SK-N-SH treated with all-trans-retinoic acid at 6 μM for 48 hours (cell line): ENCODE data around the gene CDKL5.

Source experiments
- ATAC-seq: fragments of 200-7000 bp; cut with Tn5 transposase; 3 replicates; pipeline ENCODE4 v1.9.1; 2020; ENCODE audit warnings: mild to moderate bottlenecking, moderate library complexity
- ARNTL ChIP-seq: fragments of 450-650 bp; formaldehyde crosslinking; IDR thresholded peaks from 2 replicates; pipeline ENCODE4 v1.5.0; 2020; ENCODE audit warnings: low read depth, mild to moderate bottlenecking, moderate library complexity, borderline replicate concordance
- BACH2 ChIP-seq: fragments of 250-450 bp; sonication (Bioruptor Pico); IDR thresholded peaks from 2 replicates; pipeline ENCODE4 v1.9.0; 2021; ENCODE audit warnings: mild to moderate bottlenecking, borderline replicate concordance
- CREB5 ChIP-seq: fragments of 250-450 bp; sonication (Bioruptor Pico); IDR thresholded peaks from 2 replicates; pipeline ENCODE4 v1.5.1; 2020; ENCODE audit warnings: low read depth, mild to moderate bottlenecking, moderate library complexity
- CSDC2 ChIP-seq: fragments of 250-450 bp; sonication (Bioruptor Pico); IDR thresholded peaks from 2 replicates; pipeline ENCODE4 v1.5.0; 2020; ENCODE audit warnings: mild to moderate bottlenecking, moderate library complexity
- CSRNP3 ChIP-seq: fragments of 250-450 bp; sonication (Bioruptor Pico); IDR thresholded peaks from 2 replicates; pipeline ENCODE4 v1.5.1; 2021; ENCODE audit warnings: mild to moderate bottlenecking, moderate library complexity
- ESRRG ChIP-seq: fragments of 250-450 bp; sonication (Bioruptor Pico); IDR thresholded peaks from 2 replicates; pipeline ENCODE4 v1.6.1; 2021; ENCODE audit warnings: mild to moderate bottlenecking
- GLIS3 ChIP-seq: fragments of 250-450 bp; sonication (Bioruptor Pico); IDR thresholded peaks from 2 replicates; pipeline ENCODE4 v1.5.0; 2020; ENCODE audit warnings: mild to moderate bottlenecking, moderate library complexity
- ISL1 ChIP-seq: fragments of 250-450 bp; sonication (Bioruptor Pico); IDR thresholded peaks from 2 replicates; pipeline ENCODE4 v2.1.2; 2022; ENCODE audit warnings: mild to moderate bottlenecking, moderate library complexity
- OSR1 ChIP-seq: fragments of 250-450 bp; sonication (Bioruptor Pico); IDR thresholded peaks from 2 replicates; pipeline ENCODE4 v1.8.0; 2022; ENCODE audit warnings: moderate library complexity, mild to moderate bottlenecking, inconsistent platforms
- PATZ1 ChIP-seq: fragments of 250-450 bp; sonication (Bioruptor Pico); IDR thresholded peaks from 2 replicates; pipeline ENCODE4 v1.8.0; 2020; ENCODE audit warnings: mild to moderate bottlenecking, moderate library complexity, borderline replicate concordance
- POU6F1 ChIP-seq: fragments of 250-450 bp; sonication (Bioruptor Pico); IDR thresholded peaks from 2 replicates; pipeline ENCODE4 v1.8.0; 2021; ENCODE audit warnings: low read depth, mild to moderate bottlenecking, moderate library complexity, borderline replicate concordance
- PPARA ChIP-seq: fragments of 250-450 bp; sonication (Bioruptor Pico); IDR thresholded peaks from 2 replicates; pipeline ENCODE4 v1.5.0; 2020; ENCODE audit warnings: mild to moderate bottlenecking, borderline replicate concordance
- RARB ChIP-seq: fragments of 250-450 bp; sonication (Bioruptor Pico); IDR thresholded peaks from 2 replicates; pipeline ENCODE4 v1.8.0; 2021; ENCODE audit warnings: mild to moderate bottlenecking, moderate library complexity
- SNAI2 ChIP-seq: fragments of 250-450 bp; sonication (Bioruptor Pico); IDR thresholded peaks from 2 replicates; pipeline ENCODE4 v1.5.0; 2020; ENCODE audit warnings: mild to moderate bottlenecking, moderate library complexity
- TCF4 ChIP-seq: fragments of 250-450 bp; sonication (Bioruptor Pico); IDR thresholded peaks from 2 replicates; pipeline ENCODE4 v1.8.0; 2021; ENCODE audit warnings: mild to moderate bottlenecking, moderate library complexity, borderline replicate concordance
- TOX ChIP-seq: fragments of 250-450 bp; sonication (Bioruptor Pico); IDR thresholded peaks from 2 replicates; pipeline ENCODE4 v1.8.0; 2021; ENCODE audit warnings: mild to moderate bottlenecking, moderate library complexity, borderline replicate concordance
- TSHZ2 ChIP-seq: fragments of 250-450 bp; sonication (Bioruptor Pico); IDR thresholded peaks from 2 replicates; pipeline ENCODE4 v1.5.0; 2020; ENCODE audit warnings: mild to moderate bottlenecking, moderate library complexity
- ZC3H10 ChIP-seq: fragments of 250-450 bp; sonication (Bioruptor Pico); IDR thresholded peaks from 2 replicates; pipeline ENCODE4 v1.5.1; 2021; ENCODE audit warnings: mild to moderate bottlenecking, moderate library complexity
- ZFP3 ChIP-seq: fragments of 250-450 bp; sonication (Bioruptor Pico); IDR thresholded peaks from 2 replicates; pipeline ENCODE4 v1.5.0; 2020; ENCODE audit warnings: mild to moderate bottlenecking, moderate library complexity
- ZFP30 ChIP-seq: fragments of 450-650 bp; formaldehyde crosslinking; IDR thresholded peaks from 2 replicates; pipeline ENCODE4 v1.5.0; 2022; ENCODE audit warnings: mild to moderate bottlenecking, moderate library complexity
- ZNF565 ChIP-seq: fragments of 450-650 bp; formaldehyde crosslinking; conservative IDR thresholded peaks from 2 replicates; pipeline ENCODE4 v1.5.0; 2020; ENCODE audit warnings: low read depth, mild to moderate bottlenecking, moderate library complexity
- ZNF70 ChIP-seq: fragments of 450-650 bp; formaldehyde crosslinking; IDR thresholded peaks from 2 replicates; pipeline ENCODE4 v1.5.0; 2020; ENCODE audit warnings: mild to moderate bottlenecking, moderate library complexity
- ZNF8 ChIP-seq: fragments of 450-650 bp; formaldehyde crosslinking; IDR thresholded peaks from 2 replicates; pipeline ENCODE4 v1.5.0; 2020; ENCODE audit warnings: mild to moderate bottlenecking, moderate library complexity

The CDKL5 gene

GRCh38 chrX:18425199-18426003, at the start of gene CDKL5:
TSS of gene CDKL5 (plus strand) at chrX:18425608. CDS start at chrX:18507097, 81,489 bp downstream.
- peak; percentile 89 for ATAC-seq
- TF ChIP-seq ZNF70 (CRISPR knock-in tag) (no peak), CSDC2 (CRISPR knock-in tag) (peak; percentile 51; the same call in 1 of the 2 replicates), ZNF565 (CRISPR knock-in tag) (no peak), ARNTL (CRISPR knock-in tag) (no peak), ZFP30 (no peak), CSRNP3 (CRISPR knock-in tag) (no peak), RARB (no peak), ISL1 (CRISPR knock-in tag) (no peak), ZFP3 (CRISPR knock-in tag) (peak; percentile 68; the same call in 1 of the 2 replicates), TSHZ2 (CRISPR knock-in tag) (peak; percentile 70; the same call in 1 of the 2 replicates), ZNF8 (no peak), TOX (CRISPR knock-in tag) (no peak), ZC3H10 (CRISPR knock-in tag) (no peak), OSR1 (CRISPR knock-in tag) (no peak), SNAI2 (no peak), ESRRG (CRISPR knock-in tag) (no peak), BACH2 (CRISPR knock-in tag) (no peak), PATZ1 (CRISPR knock-in tag) (no peak), CREB5 (CRISPR knock-in tag) (no peak), GLIS3 (CRISPR knock-in tag) (no peak), PPARA (CRISPR knock-in tag) (no peak), TCF4 (CRISPR knock-in tag) (no peak), POU6F1 (CRISPR knock-in tag) (no peak)

GRCh38 chrX:18377796-18378195, 47.6 kb upstream of the CDKL5 start:
- peak; percentile 90 for ATAC-seq
- no peak for TF ChIP-seq ZNF70 (CRISPR knock-in tag)
- no peak for TF ChIP-seq ZFP30
- TF ChIP-seq RARB, result no peak
- TF ChIP-seq PPARA (CRISPR knock-in tag), result no peak
- no peak for TF ChIP-seq CSDC2 (CRISPR knock-in tag)
- TF ChIP-seq BACH2 (CRISPR knock-in tag), result no peak
- TF ChIP-seq ISL1 (CRISPR knock-in tag), result no peak
- TF ChIP-seq ARNTL (CRISPR knock-in tag), result no peak
- TF ChIP-seq CREB5 (CRISPR knock-in tag), result no peak
- TF ChIP-seq CSRNP3 (CRISPR knock-in tag), result no peak
- TF ChIP-seq TCF4 (CRISPR knock-in tag), result no peak
- no peak for TF ChIP-seq ZNF8
- no peak for TF ChIP-seq PATZ1 (CRISPR knock-in tag)
